HepG2 (cell line): Measurements from ENCODE around the gene NFATC4. TPM values are rescaled to one million over a fixed set of nuclear protein-coding genes. Genes with fewer than 3 reads are reported as not detected.

Experiments
- ATF7 ChIP-seq, 2 experiments: fragments of 450-650 bp in 1 of 2; sonication (generic) in 1 of 2; formaldehyde crosslinking in 1 of 2; IDR thresholded peaks; 2 replicates each; pipeline versions ENCODE4 v1.4.0 to v1.6.1; 2016 to 2020; ENCODE audit warnings: antibody characterized with exemption in 1 of 2, mild to moderate bottlenecking in 1 of 2, missing genetic modification reagents in 1 of 2
- FOXC1 ChIP-seq: sonication (generic); formaldehyde crosslinking; IDR thresholded peaks from 2 replicates; pipeline ENCODE4 v1.8.0; 2022; ENCODE audit warnings: mild to moderate bottlenecking, missing genetic modification reagents, borderline replicate concordance
- GZF1 ChIP-seq: sonication (generic); formaldehyde crosslinking; IDR thresholded peaks from 2 replicates; pipeline ENCODE4 v1.5.1; 2020; ENCODE audit warnings: mild to moderate bottlenecking, missing genetic modification reagents
- HIVEP1 ChIP-seq: sonication (generic); formaldehyde crosslinking; IDR thresholded peaks from 2 replicates; pipeline ENCODE4 v1.4.0; 2020; ENCODE audit warnings: mild to moderate bottlenecking, missing genetic modification reagents
- HOXD1 ChIP-seq: sonication (generic); formaldehyde crosslinking; IDR thresholded peaks from 2 replicates; pipeline ENCODE4 v1.5.0; 2020; ENCODE audit warnings: missing genetic modification reagents
- MATR3 ChIP-seq: sonication (generic); formaldehyde crosslinking; IDR thresholded peaks from 2 replicates; pipeline ENCODE4 v1.4.0; 2020; ENCODE audit warnings: missing genetic modification reagents
- PRDM10 ChIP-seq: sonication (generic); formaldehyde crosslinking; IDR thresholded peaks from 2 replicates; pipeline ENCODE4 v1.4.0; 2020; ENCODE audit warnings: low read depth, missing genetic modification reagents
- ZBTB33 ChIP-seq: sonication (generic); formaldehyde crosslinking; IDR thresholded peaks from 2 replicates; pipeline ENCODE4 v1.4.0; 2020; ENCODE audit warnings: missing genetic modification reagents
- ZFP90 ChIP-seq: sonication (generic); formaldehyde crosslinking; IDR thresholded peaks from 2 replicates; pipeline ENCODE4 v1.8.0; 2022; ENCODE audit warnings: missing genetic modification reagents, mild to moderate bottlenecking, inconsistent platforms, borderline replicate concordance
- ZMAT3 ChIP-seq: sonication (generic); formaldehyde crosslinking; conservative IDR thresholded peaks from 2 replicates; pipeline ENCODE4 v1.7.0; 2021; ENCODE audit warnings: missing genetic modification reagents
- ZNF280B ChIP-seq: sonication (generic); formaldehyde crosslinking; IDR thresholded peaks from 2 replicates; pipeline ENCODE4 v1.5.0; 2020; ENCODE audit warnings: missing genetic modification reagents, mild to moderate bottlenecking, borderline replicate concordance
- ZNF354B ChIP-seq: sonication (generic); formaldehyde crosslinking; IDR thresholded peaks from 2 replicates; pipeline ENCODE4 v1.8.0; 2022; ENCODE audit warnings: mild to moderate bottlenecking, missing genetic modification reagents
- ZNF576 ChIP-seq: sonication (generic); formaldehyde crosslinking; IDR thresholded peaks from 2 replicates; pipeline ENCODE4 v1.4.0; 2020; ENCODE audit warnings: mild to moderate bottlenecking, missing genetic modification reagents
- ZNF580 ChIP-seq: IDR thresholded peaks from 2 replicates; pipeline ENCODE4 v1.6.1; 2016; ENCODE audit warnings: low read depth, borderline replicate concordance
- ZNF784 ChIP-seq: sonication (generic); formaldehyde crosslinking; IDR thresholded peaks from 2 replicates; pipeline ENCODE4 v1.5.1; 2020; ENCODE audit warnings: missing genetic modification reagents, mild to moderate bottlenecking, borderline replicate concordance
- ZNF841 ChIP-seq: sonication (generic); formaldehyde crosslinking; IDR thresholded peaks from 2 replicates; pipeline ENCODE4 v1.8.1; 2023; ENCODE audit warnings: missing genetic modification reagents, borderline replicate concordance
- polyA plus RNA-seq, 8 experiments: library from polyadenylated mRNA; depleted of rRNA in 3 of 8; stranded (reverse) in 7 of 8; unstranded in 1 of 8; fragments of >200 nt; fragmentation: Illumina TruSeq in 4 of 8; extraction: Trizol in 4 of 8; gene quantifications; 2 replicates each; pipeline versions ENCODE4 v1.2.1 to v1.2.3, GENCODE V29; 2011 to 2016; ENCODE audit warnings: low read depth in 4 of 8, missing spikeins in 1 of 8, mixed read lengths in 1 of 8; ENCODE audit not compliant: insufficient read depth in 1 of 8
- total RNA-seq, 5 experiments: library from RNA; depleted of rRNA; stranded (reverse); fragments of >200 nt; fragmentation: Illumina TruSeq; extraction: Trizol; gene quantifications; 2 replicates each; pipeline ENCODE4 v1.2.3, GENCODE V29; 2016; ENCODE audit warnings: low read depth in 1 of 5
- TF ChIP-seq, protein P1 (sequence below): sonication (generic); formaldehyde crosslinking; IDR thresholded peaks from 2 replicates; pipeline ENCODE4 v1.8.0; 2022; ENCODE audit warnings: mild to moderate bottlenecking, missing genetic modification reagents, moderate library complexity

NFATC4 gene
- total and polyA plus RNA-seq, 2 of the 13 experiments (the other 11 are each of a cell fraction or from before 2014, with no cell fraction given), result 0.04 to 0.15 TPM

DNA sequence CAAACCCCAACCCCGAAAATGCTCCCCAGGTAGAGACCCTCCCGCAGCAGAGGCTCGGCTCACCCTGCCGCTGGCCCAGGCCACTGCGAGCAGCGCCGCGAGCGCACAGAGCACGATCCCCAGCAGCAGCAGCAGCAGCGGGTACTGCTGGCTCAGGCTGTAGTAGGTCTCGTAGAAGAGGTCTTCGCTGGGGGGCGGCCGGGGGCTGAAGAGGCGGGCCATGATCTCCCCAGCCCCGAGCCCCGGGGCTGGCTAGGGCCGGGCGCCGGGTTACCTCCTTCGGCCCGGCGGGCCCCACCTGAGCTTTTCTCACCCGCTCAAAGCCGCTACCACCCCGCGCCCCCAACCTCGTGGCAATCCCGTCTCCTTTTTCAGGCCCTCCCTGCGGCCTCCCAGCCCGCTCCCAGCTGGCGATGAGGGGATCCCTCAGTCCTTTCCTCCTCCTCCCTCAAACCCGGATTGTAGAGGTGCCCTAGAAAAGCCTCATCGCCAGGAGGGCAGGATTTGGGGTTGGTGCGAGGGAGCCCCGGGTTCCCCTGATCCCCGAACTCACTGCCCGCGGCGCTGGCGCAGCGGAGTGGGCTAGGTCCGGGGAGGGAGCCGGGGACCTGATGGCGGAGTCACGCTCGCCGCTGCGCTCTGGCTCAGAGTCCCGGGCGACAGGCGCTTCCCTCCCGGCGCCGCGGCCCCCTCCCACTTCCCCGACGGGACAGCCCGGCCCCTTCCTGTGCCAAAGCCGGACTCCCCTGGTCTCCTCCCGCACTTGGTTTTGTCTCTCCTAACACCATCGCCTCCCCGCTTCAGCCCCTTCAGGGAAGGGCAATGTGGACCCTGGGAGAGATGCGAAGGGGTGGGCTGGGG, 33.3 kb upstream of the NFATC4 start, which contains the start of gene ADCY4 (continued):
- TF ChIP-seq PRDM10 (CRISPR knock-in tag) (no peak), ZNF354B (no peak), ZNF580 (no peak), FOXC1 (CRISPR knock-in tag) (0 out of 2 replicates have a peak, but pooled peaks have one; percentile 12), ZFP90 (no peak), ZMAT3 (no peak), GZF1 (CRISPR knock-in tag) (no peak), ATF7 (IDR thresholded peaks at IDR 0.05) (no peak), ATF7 (CRISPR knock-in tag; IDR thresholded peaks at IDR 0.05) (0 out of 2 replicates have a peak, but pooled peaks have one; percentile 7), ZNF784 (no peak), MATR3 (CRISPR knock-in tag) (no peak), ZNF841 (CRISPR knock-in tag) (no peak), HOXD1 (CRISPR knock-in tag) (no peak), ZBTB33 (CRISPR knock-in tag) (peak; percentile 83), HIVEP1 (peak; percentile 46; the same call in 1 of the 2 replicates), ZNF280B (CRISPR knock-in tag) (peak; percentile 6; the same call in 1 of the 2 replicates), ZNF576 (CRISPR knock-in tag) (no peak)
- TF ChIP-seq, protein P1, sequence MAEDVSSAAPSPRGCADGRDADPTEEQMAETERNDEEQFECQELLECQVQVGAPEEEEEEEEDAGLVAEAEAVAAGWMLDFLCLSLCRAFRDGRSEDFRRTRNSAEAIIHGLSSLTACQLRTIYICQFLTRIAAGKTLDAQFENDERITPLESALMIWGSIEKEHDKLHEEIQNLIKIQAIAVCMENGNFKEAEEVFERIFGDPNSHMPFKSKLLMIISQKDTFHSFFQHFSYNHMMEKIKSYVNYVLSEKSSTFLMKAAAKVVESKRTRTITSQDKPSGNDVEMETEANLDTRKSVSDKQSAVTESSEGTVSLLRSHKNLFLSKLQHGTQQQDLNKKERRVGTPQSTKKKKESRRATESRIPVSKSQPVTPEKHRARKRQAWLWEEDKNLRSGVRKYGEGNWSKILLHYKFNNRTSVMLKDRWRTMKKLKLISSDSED (CRISPR knock-in tag), result no peak
